Esophagus squamous epithelium (tissue), 5 donors: ENCODE results near the gene GMIP. TPM values are rescaled to one million over a fixed set of nuclear protein-coding genes. Genes with fewer than 3 reads are reported as not detected.
"Not testable (repeated sequence)": the region's sequence is repeated elsewhere in the genome, so short reads cannot be mapped to it uniquely, and the experiment has no call there.

Source experiments
- DNase-seq: peaks from one replicate; lab custom pipeline; 2025; lab: John Stamatoyannopoulos, UW
- H3K27ac ChIP-seq, 4 donors: fragments of 200-600 bp; sonication (generic); one replicate each; pipeline ENCODE4 v1.5.1; 2016 to 2019; ENCODE audit warnings: mild to moderate bottlenecking in 1 of 4
- H3K27me3 ChIP-seq, 4 donors: fragments of 200-600 bp; sonication (generic); 1 replicate in 3 of 4; 2 replicates in 1 of 4; pipeline versions ENCODE4 v1.5.1 to v1.6.0; 2017 to 2021; ENCODE audit warnings: antibody characterized with exemption in 1 of 4
- H3K36me3 ChIP-seq, 3 donors: fragments of 200-600 bp; sonication (generic); one replicate each; pipeline ENCODE4 v1.5.1; 2016 to 2019
- H3K4me1 ChIP-seq, 3 donors: fragments of 200-600 bp; sonication (generic); one replicate each; pipeline ENCODE4 v1.5.1; 2017 to 2019
- H3K4me3 ChIP-seq, 4 donors: fragments of 200-600 bp; sonication (generic); 1 replicate in 3 of 4; 2 replicates in 1 of 4; pipeline ENCODE4 v1.5.1; 2016 to 2019; ENCODE audit warnings: mild to moderate bottlenecking in 2 of 4, moderate library complexity in 1 of 4
- H3K9me3 ChIP-seq, 3 donors: fragments of 200-600 bp; sonication (generic); one replicate each; pipeline ENCODE4 v1.5.1; 2016 to 2019
- POLR2A ChIP-seq, 4 donors: fragments of 450-650 bp; IDR thresholded peaks; one replicate each; pipeline ENCODE4 v1.6.1; 2017; ENCODE audit warnings: antibody characterized with exemption in 4 of 4, mild to moderate bottlenecking in 4 of 4, moderate library complexity in 3 of 4
- WGBS, 2 donors: methylation state at CpG; one replicate each; pipeline ENCODE4 v1.1.5; 2018; 5-methylcytosine and 5-hydroxymethylcytosine counted together
- intact Hi-C: fragments of 100-400 bp; cut with DNase I; formaldehyde crosslinking; loops from one replicate; pipeline ENCODE4 v1.15.0; 2022
- total RNA-seq, 4 donors: library from RNA; depleted of rRNA; stranded (reverse); fragments of >200 nt; gene quantifications; one replicate each; pipeline ENCODE4 v1.1.0, GENCODE V29; 2016
- TF ChIP-seq, protein P1 (sequence below), 6 experiments: fragments of 450-650 bp in 4 of 6; fragments of 200-600 bp in 2 of 6; sonication (generic) in 2 of 6; IDR thresholded peaks; one replicate each; pipeline ENCODE4 v1.5.1; 2016 to 2019; ENCODE audit warnings: antibody characterized with exemption in 6 of 6, mild to moderate bottlenecking in 4 of 6, moderate library complexity in 4 of 6
- donor health status: DM: yes; HTN: yes; CAD: no.

Gene GMIP
- total RNA-seq, 4 donors from 2014 or later = 7.0 to 22.8 (median 10.0) TPM

DNA sequence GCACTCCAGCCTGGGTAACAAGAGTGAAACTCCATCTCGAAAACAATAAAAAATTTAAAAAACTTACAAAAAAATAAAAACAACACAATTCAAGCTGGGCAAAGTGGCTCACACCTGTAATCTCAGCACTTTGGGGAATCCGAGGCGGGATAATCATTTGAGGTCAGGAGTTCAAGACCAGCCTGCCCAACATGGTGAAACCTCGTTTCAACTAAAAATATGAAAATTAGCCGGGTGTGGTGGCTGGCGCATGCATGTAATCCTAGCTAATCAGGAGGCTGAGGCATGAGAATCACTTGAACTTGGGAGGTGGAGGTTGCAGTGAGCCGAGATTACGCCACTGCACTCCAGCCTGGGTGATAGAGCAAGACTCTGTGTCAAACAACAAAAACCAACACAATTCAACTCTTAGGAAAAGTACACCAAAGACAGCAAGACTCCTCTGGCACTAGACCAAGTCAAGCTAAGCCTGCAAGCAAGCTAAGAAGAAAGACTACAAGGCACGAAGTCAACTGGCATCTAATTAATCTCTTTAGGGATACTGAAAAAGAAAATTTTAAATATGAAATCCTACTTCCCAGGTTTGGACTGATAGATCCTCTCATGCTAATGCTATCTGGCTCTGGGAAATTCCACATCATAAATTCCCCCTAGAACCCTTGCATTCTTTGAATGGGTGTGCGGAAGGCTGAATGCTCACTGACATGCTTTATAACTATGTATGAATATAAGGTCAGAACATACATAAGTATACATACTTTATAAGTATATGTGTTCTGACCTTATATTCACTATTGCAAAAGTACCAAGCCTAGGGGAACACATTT, 32.9 kb downstream of the GMIP start:
- H3K36me3 ChIP-seq = no peaks in the 10 kb centered on the region
- no peak overlapping the region for H3K27ac ChIP-seq
- H3K27me3 ChIP-seq = peaks cover 0 to 3% (median 0%) of the 10 kb centered on the region in 4 donors
- TF ChIP-seq, protein P1, sequence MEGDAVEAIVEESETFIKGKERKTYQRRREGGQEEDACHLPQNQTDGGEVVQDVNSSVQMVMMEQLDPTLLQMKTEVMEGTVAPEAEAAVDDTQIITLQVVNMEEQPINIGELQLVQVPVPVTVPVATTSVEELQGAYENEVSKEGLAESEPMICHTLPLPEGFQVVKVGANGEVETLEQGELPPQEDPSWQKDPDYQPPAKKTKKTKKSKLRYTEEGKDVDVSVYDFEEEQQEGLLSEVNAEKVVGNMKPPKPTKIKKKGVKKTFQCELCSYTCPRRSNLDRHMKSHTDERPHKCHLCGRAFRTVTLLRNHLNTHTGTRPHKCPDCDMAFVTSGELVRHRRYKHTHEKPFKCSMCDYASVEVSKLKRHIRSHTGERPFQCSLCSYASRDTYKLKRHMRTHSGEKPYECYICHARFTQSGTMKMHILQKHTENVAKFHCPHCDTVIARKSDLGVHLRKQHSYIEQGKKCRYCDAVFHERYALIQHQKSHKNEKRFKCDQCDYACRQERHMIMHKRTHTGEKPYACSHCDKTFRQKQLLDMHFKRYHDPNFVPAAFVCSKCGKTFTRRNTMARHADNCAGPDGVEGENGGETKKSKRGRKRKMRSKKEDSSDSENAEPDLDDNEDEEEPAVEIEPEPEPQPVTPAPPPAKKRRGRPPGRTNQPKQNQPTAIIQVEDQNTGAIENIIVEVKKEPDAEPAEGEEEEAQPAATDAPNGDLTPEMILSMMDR (IDR thresholded peaks at IDR 0.05) = no peak
- no peak for TF ChIP-seq POLR2A (IDR thresholded peaks at IDR 0.05)
- no peak overlapping the region for H3K4me3 ChIP-seq
- H3K9me3 ChIP-seq = no peaks in the 10 kb centered on the region
- H3K4me1 ChIP-seq = peaks cover 4 to 21% (median 5%) of the 10 kb centered on the region in 3 donors
- DNase-seq = no peak
- intact Hi-C loops = no loop called here
- 77 to 79% methylated on average over 10 of the region's 10 CpGs for WGBS, 2 donors

DNA sequence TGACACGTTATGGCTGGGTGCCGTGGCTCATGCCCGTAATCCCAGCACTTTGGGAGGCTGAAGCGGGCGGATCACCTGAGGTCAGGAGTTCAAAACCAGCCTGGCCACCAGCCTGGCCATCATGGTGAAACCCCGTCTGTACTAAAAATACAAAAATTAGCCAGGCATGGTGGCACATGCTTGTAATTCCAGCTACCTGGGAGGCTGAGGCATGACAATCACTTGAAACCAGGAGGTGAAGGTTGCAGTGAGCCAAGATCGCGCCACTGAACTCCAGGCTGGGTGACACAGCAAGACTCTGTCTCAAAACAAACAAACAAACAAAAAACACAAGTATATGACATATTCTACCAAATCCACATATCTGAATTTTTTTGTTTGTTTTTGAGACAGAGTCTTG, 36.8 kb downstream of the GMIP start:
- WGBS, 2 donors = 76 to 80% methylated on average over 7 of the region's 8 CpGs
- H3K4me1 ChIP-seq = peaks cover 4 to 31% (median 5%) of the 10 kb centered on the region in 3 donors
- H3K4me3 ChIP-seq, H3K36me3 ChIP-seq, intact Hi-C loops, H3K9me3 ChIP-seq, H3K27me3 ChIP-seq, DNase-seq: not testable (repeated sequence)
- peak overlapping the region in 2 of 4 donors; percentile 23 to 34 for H3K27ac ChIP-seq

DNA sequence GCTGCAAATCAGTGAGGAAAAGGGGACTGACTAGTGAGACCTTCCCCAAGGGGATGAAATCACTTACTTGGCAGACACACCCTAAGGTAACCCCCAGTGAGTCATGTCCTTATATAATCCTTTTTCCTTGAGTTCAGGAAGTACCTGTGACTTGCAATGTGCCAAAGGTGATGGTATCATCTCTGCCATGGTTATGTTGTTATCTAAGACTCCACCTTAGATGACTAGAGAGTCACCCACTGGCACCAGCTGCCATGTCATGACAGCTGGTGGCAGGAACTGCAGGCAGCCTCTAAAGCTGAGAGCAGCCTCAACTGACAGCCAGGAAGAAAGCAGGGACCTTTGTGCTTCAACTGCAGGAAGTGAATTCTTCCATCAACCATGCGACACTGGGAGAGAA, 37.4 kb downstream of the GMIP start:
- TF ChIP-seq POLR2A (IDR thresholded peaks at IDR 0.05) = no peak
- TF ChIP-seq, protein P1 (IDR thresholded peaks at IDR 0.05) = no peak
- H3K4me1 ChIP-seq = peaks cover 4 to 33% (median 5%) of the 10 kb centered on the region in 3 donors
- no peaks in the 10 kb centered on the region for H3K27me3 ChIP-seq
- no peaks in the 10 kb centered on the region for H3K36me3 ChIP-seq
- DNase-seq = no peak
- peak overlapping the region in 3 of 4 donors; percentile 8 to 34 (median 23) for H3K27ac ChIP-seq
- H3K4me3 ChIP-seq = no peak overlapping the region
- intact Hi-C loops = no loop called here
- H3K9me3 ChIP-seq = no peaks in the 10 kb centered on the region
- WGBS, 2 donors = 20 to 40% methylated on average over 1 of the region's 1 CpG

DNA sequence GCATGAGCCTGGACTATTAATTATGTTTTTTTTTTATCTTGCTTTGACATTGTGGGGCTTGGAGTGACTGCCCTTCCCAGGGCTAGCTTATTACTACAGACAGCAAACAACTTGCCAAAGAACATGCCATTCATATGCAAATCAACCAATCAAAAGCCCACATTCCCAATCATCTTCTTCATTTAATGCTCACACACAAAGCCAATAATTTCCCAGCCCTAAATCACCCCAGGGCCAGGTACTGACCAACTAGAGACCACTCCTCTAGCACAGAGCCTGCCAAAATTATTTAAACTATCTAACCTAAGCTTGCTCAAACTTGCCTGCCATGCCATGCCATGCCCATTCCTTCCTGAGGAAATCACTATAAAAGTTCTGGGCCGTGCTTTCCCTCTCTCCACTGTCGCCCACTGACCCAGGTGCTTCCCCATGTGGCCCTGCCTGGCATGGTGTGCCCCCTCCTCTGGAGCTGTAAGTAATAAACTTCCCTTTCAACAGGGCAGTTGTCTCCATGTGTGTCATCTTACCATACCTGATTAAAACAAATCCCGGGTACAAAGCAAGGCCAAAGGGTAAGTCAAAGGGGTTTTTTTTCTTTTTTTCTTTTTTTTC, 40.6 kb downstream of the GMIP start:
- Histone ChIP-seq H3K27me3 (no peaks in the 10 kb centered on the region), H3K27ac (peak overlapping the region; percentile 7 to 45 (median 31)), H3K36me3 (no peaks in the 10 kb centered on the region), H3K4me1 (peaks cover 4 to 40% (median 5%) of the 10 kb centered on the region in 3 donors), H3K4me3 (no peak overlapping the region), H3K9me3 (no peaks in the 10 kb centered on the region)
- intact Hi-C loops = no loop called here
- DNase-seq = no peak
- no peak for TF ChIP-seq POLR2A (IDR thresholded peaks at IDR 0.05)
- TF ChIP-seq, protein P1 (IDR thresholded peaks at IDR 0.05) = no peak
- 15 to 22% methylated on average over 3 of the region's 3 CpGs for WGBS, 2 donors

DNA sequence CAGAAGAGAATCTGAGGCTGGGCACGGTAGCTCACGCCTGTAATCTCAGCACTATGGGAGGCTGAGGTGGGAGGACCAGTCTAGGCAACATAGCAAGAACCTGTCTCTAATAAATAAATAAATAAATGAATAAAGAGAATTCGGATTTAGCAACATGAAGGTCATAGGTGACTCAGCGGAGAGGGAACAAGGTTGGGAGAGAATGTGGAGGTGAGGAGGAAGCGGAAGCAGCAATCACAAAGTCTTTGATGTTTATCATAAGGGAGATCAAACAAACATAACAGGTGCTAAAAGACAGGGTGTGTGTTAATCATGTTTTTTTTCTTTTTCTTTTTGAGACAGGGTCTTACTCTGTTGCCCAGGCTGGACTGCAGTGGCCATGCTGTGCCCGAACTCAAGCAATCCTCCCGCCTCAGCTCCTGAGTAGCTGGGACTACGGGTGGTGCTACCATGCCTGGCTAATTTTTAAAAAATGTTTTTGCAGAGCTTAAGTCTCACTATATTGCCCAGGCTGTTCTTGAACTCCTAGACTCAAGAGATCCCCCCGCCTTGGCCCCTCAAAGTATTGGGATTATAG, 41.2 kb downstream of the GMIP start:
- H3K27ac ChIP-seq = peak overlapping the region in 3 of 4 donors; percentile 2 to 45 (median 36)
- H3K36me3 ChIP-seq = no peaks in the 10 kb centered on the region
- intact Hi-C loops = no loop called here
- no peak overlapping the region for H3K4me3 ChIP-seq
- peaks cover 4 to 40% (median 5%) of the 10 kb centered on the region in 3 donors for H3K4me1 ChIP-seq
- H3K27me3 ChIP-seq = no peaks in the 10 kb centered on the region
- TF ChIP-seq, protein P1 (IDR thresholded peaks at IDR 0.05) = no peak
- TF ChIP-seq POLR2A (IDR thresholded peaks at IDR 0.05) = no peak
- H3K9me3 ChIP-seq = no peaks in the 10 kb centered on the region
- 47 to 53% methylated on average over 9 of the region's 9 CpGs for WGBS, 2 donors
- no peak for DNase-seq
